Ectodermal cell (in vitro differentiated cells): ENCODE data around the gene CCN2.

Experiments used
- H3K27ac ChIP-seq: 2 replicates; pipeline ENCODE4 v1.7.0; 2013; ENCODE audit warnings: mild to moderate bottlenecking, low read depth, low read length; ENCODE audit not compliant: insufficient read depth, poor library complexity, severe bottlenecking
- H3K27me3 ChIP-seq: 2 replicates; pipeline ENCODE4 v1.7.0; 2013; ENCODE audit warnings: mild to moderate bottlenecking, low read length; ENCODE audit not compliant: insufficient read depth, control insufficient read depth, poor library complexity, severe bottlenecking
- H3K36me3 ChIP-seq: one replicate; pipeline ENCODE4 v1.7.0; 2013; ENCODE audit warnings: low read length; ENCODE audit not compliant: control insufficient read depth, insufficient read depth
- H3K4me1 ChIP-seq: one replicate; pipeline ENCODE4 v1.7.0; 2013; ENCODE audit warnings: low read length; ENCODE audit not compliant: control insufficient read depth, insufficient read depth
- H3K4me3 ChIP-seq: 2 replicates; pipeline ENCODE4 v1.7.0; 2013; ENCODE audit warnings: low read depth, low read length, control low read depth; ENCODE audit not compliant: insufficient read depth
- H3K9me3 ChIP-seq: 2 replicates; pipeline ENCODE4 v1.7.0; 2013; ENCODE audit warnings: mild to moderate bottlenecking, low read length, moderate library complexity; ENCODE audit not compliant: control insufficient read depth
- WGBS, 2 experiments: methylation state at CpG; one replicate each; pipeline ENCODE4 v1.1.7; 2013; ENCODE audit warnings: missing lambda C conversion rate in 2 of 2; 5-methylcytosine and 5-hydroxymethylcytosine counted together

Gene CCN2

DNA sequence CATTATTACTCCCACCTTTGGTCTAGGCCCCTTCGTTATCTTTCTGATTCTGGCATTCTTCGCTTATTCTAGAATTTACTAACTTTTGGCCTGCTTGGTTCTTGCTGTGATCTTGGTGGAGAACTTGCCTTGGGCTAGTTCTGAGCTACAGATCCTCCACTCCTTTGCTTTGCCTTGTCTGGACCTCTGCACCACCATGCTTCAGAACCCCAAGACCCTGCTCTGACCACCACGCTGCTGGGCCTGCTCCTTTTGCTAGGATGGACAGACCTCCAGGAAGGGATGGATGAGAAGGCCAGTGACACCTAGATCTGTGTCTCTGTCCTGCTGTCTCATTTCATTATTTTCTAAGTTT is 30.4 kb upstream of the CCN2 start:
- Histone ChIP-seq H3K27me3 (no peaks in the 10 kb centered on the region), H3K4me1 (no peaks in the 10 kb centered on the region), H3K27ac (no peak overlapping the region), H3K9me3 (no peaks in the 10 kb centered on the region), H3K36me3 (no peaks in the 10 kb centered on the region), H3K4me3 (no peak overlapping the region)
- WGBS, 2 experiments: 95 to 96% methylated on average over 3 of the region's 3 CpGs

DNA sequence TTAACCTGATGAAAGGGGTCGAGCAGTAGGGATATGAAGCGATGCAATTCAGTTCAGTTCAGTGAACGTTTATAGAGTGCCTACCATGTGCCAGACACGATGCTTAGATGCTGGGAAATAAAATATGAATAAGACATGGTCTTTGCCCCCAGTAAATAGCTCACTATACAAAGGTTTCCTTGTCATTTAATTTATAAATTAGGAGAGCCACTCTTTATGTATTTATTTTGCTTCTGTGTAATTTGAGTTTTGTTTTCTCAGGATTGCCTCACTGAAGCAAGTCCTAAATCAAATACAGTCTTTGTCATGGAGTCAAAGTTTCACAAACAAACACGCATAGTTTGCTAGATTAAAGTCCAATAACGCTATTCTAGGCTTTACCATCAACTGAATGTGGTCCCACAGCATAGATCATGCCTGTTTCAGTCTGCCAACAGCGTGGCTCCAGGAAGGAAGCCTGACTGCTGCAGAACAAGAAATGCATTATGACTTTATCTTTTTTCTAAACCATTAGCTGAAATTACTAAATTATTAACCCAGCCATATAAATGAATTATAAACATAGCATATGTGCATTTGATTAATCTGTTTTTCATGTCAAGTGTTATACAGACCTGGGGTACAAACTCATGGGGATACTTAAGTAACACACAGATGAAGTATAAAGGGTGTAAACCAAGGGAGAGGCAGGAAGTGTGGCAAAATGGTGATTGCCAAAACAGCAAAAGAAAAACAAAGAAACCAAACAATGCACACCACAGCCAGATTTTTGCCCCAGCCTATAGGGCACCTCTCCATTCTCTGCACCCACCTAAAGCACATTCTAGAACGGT is 29.8 kb upstream of the CCN2 start:
- 92 to 94% methylated on average over 8 of the region's 8 CpGs for WGBS, 2 experiments
- Histone ChIP-seq H3K4me1 (no peaks in the 10 kb centered on the region), H3K27ac (no peak overlapping the region), H3K36me3 (no peaks in the 10 kb centered on the region), H3K9me3 (no peaks in the 10 kb centered on the region), H3K27me3 (no peaks in the 10 kb centered on the region), H3K4me3 (no peak overlapping the region)

DNA sequence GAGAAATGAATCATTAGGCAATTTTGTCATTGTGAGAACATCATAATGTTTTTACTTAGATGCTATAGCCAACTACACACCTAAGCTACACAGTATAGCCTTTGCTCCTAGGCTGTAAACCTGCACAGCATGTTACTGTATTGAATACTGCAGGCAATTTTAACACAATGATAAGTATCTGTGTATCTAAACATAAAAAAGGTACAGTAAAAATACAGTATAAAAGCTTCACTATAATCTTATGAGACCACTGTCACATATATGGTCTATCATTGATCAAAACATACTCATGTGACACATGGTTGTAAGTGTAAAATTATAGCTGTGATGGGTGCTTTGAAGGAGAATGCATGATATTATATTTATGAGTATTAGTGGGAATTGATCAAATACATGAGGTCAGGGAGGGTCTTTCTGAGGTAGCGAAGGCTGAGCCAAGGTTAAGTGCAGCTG is 29.2 kb upstream of the CCN2 start:
- no peaks in the 10 kb centered on the region for H3K4me1 ChIP-seq
- 91 to 100% methylated on average over 1 of the region's 1 CpG for WGBS, 2 experiments

DNA sequence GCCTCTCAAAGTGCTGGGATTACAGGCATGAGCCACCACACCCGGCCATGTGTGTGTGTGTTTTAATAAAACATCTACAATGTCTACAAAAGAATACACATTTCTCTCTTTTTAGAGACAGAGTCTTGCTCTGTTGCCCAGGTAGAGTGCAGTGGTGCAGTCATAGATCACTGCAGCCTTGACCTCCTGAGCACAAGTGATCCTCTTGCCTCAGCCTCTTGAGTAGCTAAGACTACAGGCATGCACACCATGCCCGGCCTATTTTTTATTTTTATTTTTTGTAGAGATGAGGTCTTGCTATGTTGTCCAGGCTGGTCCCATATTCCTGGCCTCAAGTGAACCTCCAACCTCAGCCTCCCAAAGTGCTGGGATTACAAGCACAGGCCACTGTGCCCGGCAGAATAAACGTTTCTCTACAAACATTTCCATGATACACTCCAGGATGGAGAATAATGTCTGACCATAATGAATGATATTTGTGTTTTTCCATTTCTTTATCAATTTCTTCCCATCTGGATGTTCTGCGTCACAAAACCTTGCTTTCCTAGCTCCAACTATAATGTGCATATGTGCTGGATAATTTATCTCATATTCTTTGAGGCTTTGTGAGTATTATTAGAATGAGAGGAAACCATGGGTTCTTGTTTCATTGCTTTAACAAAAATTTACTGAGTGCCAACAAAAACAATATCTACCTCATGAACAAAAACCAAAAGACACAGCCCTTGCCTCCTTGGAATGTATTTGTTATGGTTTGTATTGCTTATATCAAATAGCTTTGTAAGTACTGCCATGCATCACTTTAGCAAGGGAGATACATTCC is 28.6 kb upstream of the CCN2 start:
- Histone ChIP-seq H3K27me3 (no peaks in the 10 kb centered on the region), H3K27ac (no peak overlapping the region), H3K36me3 (no peaks in the 10 kb centered on the region), H3K4me3 (no peak overlapping the region), H3K4me1 (no peaks in the 10 kb centered on the region), H3K9me3 (no peaks in the 10 kb centered on the region)
- 94 to 95% methylated on average over 3 to 5 of the region's 5 CpGs for WGBS, 2 experiments

More for the DNA sequence above, 29.2 kb upstream of the CCN2 start:
- Histone ChIP-seq H3K36me3 (no peaks in the 10 kb centered on the region), H3K4me3 (no peak overlapping the region), H3K27me3 (no peaks in the 10 kb centered on the region), H3K27ac (no peak overlapping the region), H3K9me3 (no peaks in the 10 kb centered on the region)

DNA sequence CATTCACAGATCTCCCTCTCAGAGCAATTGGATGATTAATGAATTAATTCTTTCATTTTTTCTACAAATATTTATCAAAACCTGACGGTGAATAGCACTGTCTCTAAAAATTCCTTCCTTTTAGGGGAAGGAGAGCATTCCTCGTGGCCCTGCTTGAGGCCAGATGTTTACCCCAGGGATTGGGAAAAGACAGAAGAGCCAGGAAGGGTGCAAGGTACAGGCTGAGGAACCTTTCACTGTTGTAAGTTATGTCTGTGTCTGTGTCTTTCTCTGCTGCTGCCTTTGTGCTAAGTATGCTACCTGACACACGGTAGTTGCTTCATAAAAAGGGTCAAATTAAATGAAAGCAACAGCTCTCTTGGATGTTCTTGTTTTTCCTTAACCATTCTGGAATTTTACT is 27.4 kb upstream of the CCN2 start:
- Histone ChIP-seq H3K4me1 (no peaks in the 10 kb centered on the region), H3K4me3 (no peak overlapping the region), H3K36me3 (no peaks in the 10 kb centered on the region), H3K9me3 (no peaks in the 10 kb centered on the region), H3K27ac (no peak overlapping the region), H3K27me3 (no peaks in the 10 kb centered on the region)
- 89 to 100% methylated on average over 2 to 3 of the region's 3 CpGs for WGBS, 2 experiments

DNA sequence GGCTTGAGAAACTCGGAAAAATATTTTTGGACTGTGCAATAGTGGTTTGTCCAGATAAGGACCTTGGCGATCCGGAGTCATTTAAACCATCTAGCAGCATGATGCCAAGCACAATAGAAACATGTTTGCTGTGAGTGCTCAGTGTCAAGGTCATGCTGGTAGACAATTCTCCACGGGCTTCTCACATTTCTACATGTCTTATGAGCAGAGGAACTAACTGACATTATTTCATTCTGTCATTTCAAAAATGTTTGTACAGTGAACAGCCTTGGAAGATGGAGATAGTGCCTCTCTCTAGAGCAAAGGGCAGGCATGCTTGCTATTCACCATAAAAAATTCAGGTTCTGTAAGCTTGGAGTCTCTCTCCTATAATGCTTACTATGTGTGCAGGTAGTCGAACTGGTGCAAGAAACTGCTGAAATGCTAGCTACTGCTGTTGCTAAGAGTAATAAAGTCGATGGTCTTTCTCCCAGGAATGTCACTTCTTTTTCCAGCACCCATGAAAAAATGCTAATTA is 25.4 kb upstream of the CCN2 start:
- Histone ChIP-seq H3K27ac (no peak overlapping the region), H3K4me1 (no peaks in the 10 kb centered on the region), H3K36me3 (no peaks in the 10 kb centered on the region), H3K27me3 (no peaks in the 10 kb centered on the region), H3K4me3 (no peak overlapping the region), H3K9me3 (no peaks in the 10 kb centered on the region)
- 88 to 89% methylated on average over 5 to 6 of the region's 6 CpGs for WGBS, 2 experiments

DNA sequence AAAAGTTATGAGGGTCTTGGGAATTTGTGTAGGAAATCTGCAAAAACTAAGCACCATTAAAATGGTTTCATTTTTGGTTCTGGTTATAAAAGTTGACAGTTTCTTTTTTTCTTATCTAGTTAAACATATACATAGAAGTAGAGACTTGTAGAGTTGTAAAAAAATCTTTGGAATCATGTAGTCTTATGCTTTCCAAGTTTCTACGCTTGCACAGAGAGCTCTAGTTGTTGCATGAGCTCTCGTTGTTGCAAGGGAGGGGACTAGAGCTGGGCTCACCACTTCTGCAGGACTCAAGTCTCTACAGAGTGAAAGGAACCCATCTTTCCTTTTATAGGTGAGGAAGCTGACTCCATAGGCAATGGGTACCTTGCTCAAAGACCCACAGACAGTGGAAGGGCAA is 21.6 kb upstream of the CCN2 start:
- no peaks in the 10 kb centered on the region for H3K9me3 ChIP-seq
- no peak overlapping the region for H3K27ac ChIP-seq
- no peaks in the 10 kb centered on the region for H3K27me3 ChIP-seq
- 94 to 96% methylated on average over 2 of the region's 2 CpGs for WGBS, 2 experiments
- H3K4me3 ChIP-seq: no peak overlapping the region
- no peaks in the 10 kb centered on the region for H3K4me1 ChIP-seq
- no peaks in the 10 kb centered on the region for H3K36me3 ChIP-seq

DNA sequence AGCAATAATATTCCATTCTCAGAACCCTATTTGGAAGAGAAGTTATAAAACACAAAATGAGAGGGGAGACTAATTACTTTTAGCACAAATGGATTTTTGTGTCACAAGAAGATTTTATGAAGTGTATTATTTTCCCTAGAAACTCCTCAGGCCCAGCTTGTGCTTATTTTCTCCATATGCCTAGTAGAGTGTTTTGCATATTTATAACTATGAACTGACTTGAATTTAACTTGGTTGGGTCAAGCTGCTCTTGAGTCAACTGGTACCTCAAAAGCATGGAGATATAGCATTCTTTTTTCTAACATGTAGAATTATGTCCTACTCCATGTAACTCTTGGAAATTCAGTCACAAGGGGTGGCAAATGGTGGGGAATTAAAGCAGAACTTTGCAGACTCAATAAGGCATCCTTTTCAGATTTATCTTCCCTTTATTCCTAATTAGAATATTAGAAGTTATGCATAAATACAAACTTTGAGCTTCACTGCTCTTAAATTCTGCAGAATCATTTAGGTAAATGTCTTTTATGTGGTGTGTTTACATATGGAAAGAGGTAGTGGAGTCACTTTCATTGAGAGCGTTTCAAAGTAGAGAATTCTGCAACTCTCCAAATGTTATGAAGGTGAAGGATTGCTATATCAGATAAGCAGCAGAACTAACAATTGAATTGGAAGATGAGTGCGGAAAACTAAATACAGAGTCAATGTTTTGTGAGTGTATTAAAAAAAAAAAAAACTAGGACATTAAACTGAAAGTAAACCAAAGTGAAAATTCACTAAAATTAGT is 19.1 kb upstream of the CCN2 start:
- no peaks in the 10 kb centered on the region for H3K27me3 ChIP-seq
- WGBS, 2 experiments: 95 to 98% methylated on average over 2 of the region's 2 CpGs
- no peak overlapping the region for H3K4me3 ChIP-seq
- peaks cover 6% of the 10 kb centered on the region for H3K4me1 ChIP-seq
- no peaks in the 10 kb centered on the region for H3K9me3 ChIP-seq
- H3K36me3 ChIP-seq: no peaks in the 10 kb centered on the region
- no peak overlapping the region for H3K27ac ChIP-seq

DNA sequence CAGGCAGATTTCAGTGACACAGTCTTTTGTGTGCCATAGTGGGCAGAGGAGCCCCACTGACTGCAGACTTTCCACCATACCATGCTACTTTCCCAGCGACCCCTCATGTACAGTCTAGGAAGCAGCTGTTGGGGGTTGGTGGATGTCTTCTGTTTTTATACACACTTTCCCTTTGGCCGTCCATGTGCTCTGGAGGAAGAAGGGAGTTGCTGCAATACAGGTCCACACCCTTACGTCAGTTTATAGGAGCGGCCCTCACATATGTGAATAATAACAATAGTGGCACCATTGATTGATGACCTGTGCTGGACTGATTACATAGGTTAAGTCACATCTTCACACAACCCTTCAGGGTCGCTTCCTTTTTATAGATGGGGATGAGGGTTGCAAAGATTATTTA is 17.5 kb upstream of the CCN2 start:
- Histone ChIP-seq H3K27ac (no peak overlapping the region), H3K4me3 (no peak overlapping the region), H3K4me1 (peaks cover 9% of the 10 kb centered on the region), H3K9me3 (no peaks in the 10 kb centered on the region), H3K27me3 (no peaks in the 10 kb centered on the region), H3K36me3 (no peaks in the 10 kb centered on the region)
- WGBS, 2 experiments: 89 to 94% methylated on average over 3 to 5 of the region's 5 CpGs
